Kidney epithelial cell (primary cell): ENCODE data around the gene RTL5. TPM values are rescaled to one million over a fixed set of nuclear protein-coding genes. Genes with fewer than 3 reads are reported as not detected.

ENCODE experiments used
- DNase-seq: peaks from one replicate; pipeline ENCODE4 v3.0.0-alpha.2; 2010; ENCODE audit warnings: low read depth
- H3K27me3 ChIP-seq: 2 replicates; pipeline ENCODE4 v1.6.0; 2011; ENCODE audit warnings: low read length; ENCODE audit not compliant: control insufficient read depth, insufficient read depth
- H3K36me3 ChIP-seq: 2 replicates; pipeline ENCODE4 v1.5.1; 2011; ENCODE audit warnings: low read length; ENCODE audit not compliant: control insufficient read depth, insufficient read depth
- H3K4me3 ChIP-seq: 2 replicates; pipeline ENCODE4 v1.5.1; 2011; ENCODE audit warnings: low read depth, mild to moderate bottlenecking, control low read depth, low read length
- total RNA-seq: library from RNA; depleted of rRNA; stranded (reverse); fragments of >200 nt; gene quantifications from 2 replicates; pipeline ENCODE4 v1.2.3, GENCODE V29; 2015
- TF ChIP-seq, protein P1 (sequence below): IDR thresholded peaks from 2 replicates; pipeline ENCODE4 v1.5.1; 2011; ENCODE audit warnings: mild to moderate bottlenecking, moderate library complexity, low read length, control low read depth, inconsistent platforms; ENCODE audit not compliant: insufficient read depth, poor library complexity, severe bottlenecking

Gene RTL5
- total RNA-seq, 1 donor from 2014 or later, result 2.3 TPM

DNA sequence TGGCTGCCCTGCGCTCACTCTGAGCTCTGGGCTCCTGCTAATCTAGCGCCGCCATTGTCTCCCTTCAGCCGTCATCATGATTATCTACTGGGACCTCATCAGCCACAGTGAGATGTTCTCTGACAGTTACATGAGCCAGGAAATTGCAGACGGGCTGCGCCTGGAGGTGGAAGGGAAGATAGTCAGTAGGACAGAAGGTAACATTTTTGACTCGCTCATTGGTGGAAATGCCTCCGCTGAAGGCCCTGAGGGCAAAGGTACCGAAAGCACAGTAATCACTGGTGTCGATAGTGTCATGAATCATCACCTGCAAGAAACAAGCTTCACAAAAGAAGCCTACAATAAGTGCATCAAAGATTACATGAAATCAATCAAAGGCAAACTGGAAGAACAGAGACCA is 28.1 kb upstream of the RTL5 start:
- Histone ChIP-seq H3K27me3 (peaks cover 2% of the 10 kb centered on the region), H3K36me3 (no peaks in the 10 kb centered on the region), H3K4me3 (no peak overlapping the region)
- no peak for DNase-seq
- TF ChIP-seq, protein P1, sequence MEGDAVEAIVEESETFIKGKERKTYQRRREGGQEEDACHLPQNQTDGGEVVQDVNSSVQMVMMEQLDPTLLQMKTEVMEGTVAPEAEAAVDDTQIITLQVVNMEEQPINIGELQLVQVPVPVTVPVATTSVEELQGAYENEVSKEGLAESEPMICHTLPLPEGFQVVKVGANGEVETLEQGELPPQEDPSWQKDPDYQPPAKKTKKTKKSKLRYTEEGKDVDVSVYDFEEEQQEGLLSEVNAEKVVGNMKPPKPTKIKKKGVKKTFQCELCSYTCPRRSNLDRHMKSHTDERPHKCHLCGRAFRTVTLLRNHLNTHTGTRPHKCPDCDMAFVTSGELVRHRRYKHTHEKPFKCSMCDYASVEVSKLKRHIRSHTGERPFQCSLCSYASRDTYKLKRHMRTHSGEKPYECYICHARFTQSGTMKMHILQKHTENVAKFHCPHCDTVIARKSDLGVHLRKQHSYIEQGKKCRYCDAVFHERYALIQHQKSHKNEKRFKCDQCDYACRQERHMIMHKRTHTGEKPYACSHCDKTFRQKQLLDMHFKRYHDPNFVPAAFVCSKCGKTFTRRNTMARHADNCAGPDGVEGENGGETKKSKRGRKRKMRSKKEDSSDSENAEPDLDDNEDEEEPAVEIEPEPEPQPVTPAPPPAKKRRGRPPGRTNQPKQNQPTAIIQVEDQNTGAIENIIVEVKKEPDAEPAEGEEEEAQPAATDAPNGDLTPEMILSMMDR, result no peak

DNA sequence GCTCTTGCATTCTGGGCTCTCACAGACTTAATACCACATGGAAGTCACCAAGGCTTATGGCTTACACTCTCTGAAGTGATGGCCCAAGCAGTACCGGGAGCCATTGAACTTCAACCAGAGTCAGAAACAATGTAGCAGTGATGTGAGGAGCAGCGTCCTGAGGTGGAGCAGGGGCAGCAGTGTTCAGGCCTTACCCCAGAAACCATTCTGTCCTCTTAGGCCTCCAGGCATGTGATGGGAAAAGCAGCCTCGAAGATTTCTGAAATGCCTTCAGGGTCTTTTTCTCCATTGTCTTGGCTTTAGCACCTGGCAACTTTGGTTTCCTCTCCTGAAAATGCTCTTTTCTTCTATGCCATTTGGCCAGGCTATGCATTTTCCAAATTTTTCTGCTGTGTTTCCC is 27.1 kb upstream of the RTL5 start:
- Histone ChIP-seq H3K4me3 (no peak overlapping the region), H3K27me3 (peaks cover 2% of the 10 kb centered on the region), H3K36me3 (no peaks in the 10 kb centered on the region)
- TF ChIP-seq, protein P1, result no peak
- DNase-seq, result no peak

DNA sequence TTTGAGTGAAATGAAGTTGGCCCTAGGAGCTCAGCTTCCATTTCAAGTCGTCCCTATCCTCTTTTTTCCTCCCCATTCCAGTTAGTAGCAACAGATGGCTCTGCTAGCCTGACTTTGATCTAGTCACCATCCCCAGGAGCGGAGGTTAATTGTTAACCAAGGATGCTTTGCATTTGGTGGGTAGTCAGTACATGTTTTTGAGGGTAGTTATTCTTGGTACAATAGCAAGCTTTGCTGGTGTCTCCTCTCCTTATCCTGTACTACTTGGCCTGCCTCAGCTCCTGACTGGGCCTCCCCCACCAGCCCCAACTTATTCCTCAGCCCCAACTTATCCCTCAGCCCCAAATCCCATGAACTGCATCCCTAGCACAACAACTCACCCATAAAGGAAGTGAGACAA is 14.8 kb upstream of the RTL5 start:
- H3K4me3 ChIP-seq, result no peak overlapping the region
- H3K27me3 ChIP-seq, result no peaks in the 10 kb centered on the region
- TF ChIP-seq, protein P1, result no peak
- H3K36me3 ChIP-seq, result no peaks in the 10 kb centered on the region
- DNase-seq, result no peak

DNA sequence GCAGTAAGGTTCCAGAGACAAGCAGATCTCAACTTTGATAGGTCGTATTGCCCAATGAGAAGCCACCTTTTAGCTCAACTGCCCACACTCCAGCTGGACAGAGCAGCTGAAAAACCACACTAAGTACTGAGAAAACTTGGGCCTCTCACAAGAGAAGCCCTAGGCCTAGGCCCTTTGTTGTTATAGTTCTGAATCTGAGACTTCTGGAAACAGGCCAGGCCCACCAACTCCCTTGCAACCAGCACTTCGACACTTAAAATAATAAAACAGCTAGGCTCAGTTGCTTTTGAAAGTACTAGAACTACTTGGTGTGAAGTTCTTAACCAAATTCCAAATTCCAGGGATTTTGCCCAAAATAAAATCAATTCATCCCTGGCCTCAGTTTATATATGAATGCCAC is 13.5 kb upstream of the RTL5 start:
- TF ChIP-seq, protein P1, result no peak
- no peaks in the 10 kb centered on the region for H3K27me3 ChIP-seq
- H3K4me3 ChIP-seq, result no peak overlapping the region
- no peak for DNase-seq
- no peaks in the 10 kb centered on the region for H3K36me3 ChIP-seq

DNA sequence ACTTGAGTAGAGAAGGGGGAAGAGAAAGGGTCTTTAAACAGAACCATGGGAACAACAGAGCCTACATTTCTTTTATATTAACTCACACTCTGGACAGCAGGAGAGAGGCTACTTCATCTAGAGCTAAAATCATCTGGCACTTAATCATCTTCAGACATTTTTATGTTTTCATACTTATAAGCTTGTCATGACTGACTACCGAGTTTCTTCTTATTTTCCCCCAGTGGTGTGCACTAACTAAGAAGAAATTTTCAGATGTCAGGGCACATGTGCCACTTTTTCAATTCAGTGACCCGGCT is 11.8 kb upstream of the RTL5 start:
- DNase-seq, result no peak
- TF ChIP-seq, protein P1, result no peak
- H3K36me3 ChIP-seq, result no peaks in the 10 kb centered on the region
- no peak overlapping the region for H3K4me3 ChIP-seq
- no peaks in the 10 kb centered on the region for H3K27me3 ChIP-seq

DNA sequence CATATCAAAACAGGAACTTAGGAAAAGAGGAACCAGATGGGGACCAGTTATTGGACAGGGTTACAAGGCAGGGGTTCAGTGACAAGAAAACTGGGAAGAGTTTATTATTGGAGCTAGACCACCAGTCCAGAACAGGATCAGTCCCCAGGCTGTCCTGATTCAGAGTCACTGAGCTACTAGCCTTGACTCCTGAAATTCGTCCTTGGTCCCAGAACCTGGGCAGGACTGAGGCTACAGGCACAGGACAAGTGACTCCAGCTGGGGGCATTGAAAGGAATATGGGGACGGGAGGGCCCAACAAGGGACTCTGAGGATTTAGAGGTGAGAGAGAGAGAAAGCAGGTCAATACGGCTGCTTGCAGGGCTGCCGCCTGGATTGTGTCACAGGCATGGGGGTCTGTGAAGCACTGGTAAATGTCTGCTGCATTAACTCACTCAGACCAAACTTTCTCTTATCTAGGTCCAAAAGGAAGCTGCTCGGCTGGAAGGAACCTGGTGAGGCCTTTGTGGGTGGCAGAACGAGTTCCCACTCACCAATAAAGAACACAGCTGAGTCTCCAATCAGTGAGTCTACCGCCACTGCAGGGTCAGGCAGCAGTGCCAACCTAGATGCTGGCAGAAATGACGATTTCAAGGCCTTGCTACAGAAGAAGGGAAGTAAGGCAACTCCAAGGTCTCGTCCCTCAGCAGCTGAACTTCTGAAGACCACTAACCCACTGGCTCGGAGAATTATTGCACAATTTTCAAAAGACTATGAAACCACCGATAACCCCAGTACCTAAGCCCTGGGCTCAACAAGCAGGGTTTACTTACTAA is 11.3 kb upstream of the RTL5 start:
- Histone ChIP-seq H3K4me3 (no peak overlapping the region), H3K27me3 (no peaks in the 10 kb centered on the region), H3K36me3 (no peaks in the 10 kb centered on the region)
- no peak for DNase-seq
- TF ChIP-seq, protein P1, result no peak
